ENCODE measurements around the gene CORO1C.

Gene CORO1C

DNA sequence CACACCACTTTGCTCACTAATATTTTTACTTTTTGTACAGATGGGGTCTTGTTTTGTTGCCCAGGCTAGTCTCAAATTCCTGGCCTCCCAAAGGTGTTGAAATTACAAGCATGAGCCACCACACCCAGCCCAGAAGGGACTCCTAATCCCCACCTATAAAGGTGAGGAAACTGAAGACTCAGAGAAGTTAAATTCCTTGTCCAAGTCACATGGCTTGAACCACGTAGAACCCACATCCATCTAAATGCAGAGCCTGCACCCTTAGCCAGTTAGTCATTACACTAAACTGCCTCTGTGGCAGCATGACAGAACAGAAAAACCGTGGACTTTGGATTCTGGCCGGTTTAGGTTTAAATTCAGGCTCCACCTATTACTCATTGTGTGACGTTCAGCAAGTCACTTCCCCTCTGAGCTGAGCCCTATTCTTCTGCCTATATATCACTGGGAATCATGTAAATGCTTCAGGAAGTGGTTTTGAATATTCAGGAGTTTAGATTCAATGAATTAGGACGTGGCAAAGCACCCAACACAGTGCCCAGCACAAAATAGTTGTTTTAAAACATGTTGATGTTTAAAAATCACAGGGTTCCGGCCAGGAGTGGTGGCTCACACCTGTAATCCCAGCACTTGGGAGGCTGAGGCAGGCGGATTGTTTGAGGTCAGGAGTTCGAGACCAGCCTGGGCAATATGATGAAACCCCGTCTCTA is 3.0 kb upstream of the CORO1C start:
- TF ChIP-seq GATA2 (IDR thresholded peaks at IDR 0.05; ENCODE audit: low read depth, low read length) (no peak), GATA3 (IDR thresholded peaks at IDR 0.05; ENCODE audit: low read depth, low read length) (no peak)

DNA sequence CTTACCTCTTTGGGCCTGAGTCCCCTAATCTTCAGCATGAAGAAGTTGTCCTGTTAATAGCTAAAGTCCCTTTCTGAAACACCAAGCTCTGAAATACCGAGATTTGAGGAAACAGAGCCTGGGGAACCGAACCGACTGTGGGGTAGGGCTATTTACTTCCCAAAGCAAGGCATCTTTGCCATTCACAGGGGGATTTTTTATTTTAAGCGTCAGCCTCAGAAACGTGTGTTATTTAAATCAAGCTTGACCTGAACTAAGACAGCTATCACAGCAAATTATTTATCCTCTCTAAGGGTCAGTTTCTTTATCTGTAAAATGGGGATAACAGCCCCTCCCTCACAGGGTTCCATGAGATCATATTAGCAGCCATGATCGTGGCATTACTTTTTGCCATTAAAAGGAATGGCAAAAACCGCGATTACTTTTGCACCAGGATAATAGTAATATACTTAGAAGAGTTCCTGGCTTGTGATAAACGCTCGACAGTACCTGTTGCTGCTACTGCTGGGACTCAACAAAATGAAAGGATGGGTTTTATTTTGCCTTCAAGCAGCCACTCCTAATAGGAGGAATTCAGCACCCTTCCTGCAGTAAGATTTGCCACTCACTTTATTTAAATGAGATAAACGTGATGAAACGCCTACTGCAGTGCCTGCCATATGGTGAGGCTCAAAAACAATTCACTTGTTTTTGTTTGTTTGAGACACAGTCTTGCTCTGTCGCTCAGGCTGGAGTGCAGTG is 1.3 kb upstream of the CORO1C start:
- no peak for TF ChIP-seq GATA2 (IDR thresholded peaks at IDR 0.05; ENCODE audit: low read depth, low read length)
- no peak for TF ChIP-seq GATA3 (IDR thresholded peaks at IDR 0.05; ENCODE audit: low read depth, low read length)

DNA sequence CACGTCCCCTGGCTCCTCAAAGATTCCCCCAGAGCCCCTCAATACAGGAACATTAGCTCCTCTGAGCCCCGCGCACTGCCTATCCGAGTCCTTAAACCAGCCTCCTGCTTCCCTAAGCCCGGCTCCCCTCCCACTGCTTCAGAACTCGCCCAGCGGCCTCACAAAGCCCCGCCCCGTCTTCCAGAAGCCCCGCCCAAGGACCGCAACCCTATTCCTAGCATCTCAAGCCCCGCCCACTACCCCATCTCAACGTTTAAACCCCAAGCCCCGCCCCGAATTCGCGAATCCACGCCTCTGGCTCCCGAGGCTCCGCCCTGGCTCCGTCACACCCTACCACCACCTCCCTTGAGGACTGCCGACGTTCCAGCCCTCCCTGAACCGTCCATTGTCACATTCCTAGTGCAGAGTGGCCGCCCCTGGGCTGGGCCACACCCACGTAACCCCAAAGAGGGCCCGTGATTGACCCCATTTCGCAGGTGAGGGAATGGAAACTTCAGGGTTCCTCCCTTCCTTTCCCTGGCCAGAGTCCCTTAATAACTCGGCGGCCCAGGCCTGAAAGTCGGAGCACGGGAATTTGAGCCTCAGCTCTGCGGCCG is 646 bp upstream of the CORO1C start:
- TF ChIP-seq GATA2 (IDR thresholded peaks at IDR 0.05; ENCODE audit: low read depth, low read length) (no peak), GATA3 (IDR thresholded peaks at IDR 0.05; ENCODE audit: low read depth, low read length) (no peak)

DNA sequence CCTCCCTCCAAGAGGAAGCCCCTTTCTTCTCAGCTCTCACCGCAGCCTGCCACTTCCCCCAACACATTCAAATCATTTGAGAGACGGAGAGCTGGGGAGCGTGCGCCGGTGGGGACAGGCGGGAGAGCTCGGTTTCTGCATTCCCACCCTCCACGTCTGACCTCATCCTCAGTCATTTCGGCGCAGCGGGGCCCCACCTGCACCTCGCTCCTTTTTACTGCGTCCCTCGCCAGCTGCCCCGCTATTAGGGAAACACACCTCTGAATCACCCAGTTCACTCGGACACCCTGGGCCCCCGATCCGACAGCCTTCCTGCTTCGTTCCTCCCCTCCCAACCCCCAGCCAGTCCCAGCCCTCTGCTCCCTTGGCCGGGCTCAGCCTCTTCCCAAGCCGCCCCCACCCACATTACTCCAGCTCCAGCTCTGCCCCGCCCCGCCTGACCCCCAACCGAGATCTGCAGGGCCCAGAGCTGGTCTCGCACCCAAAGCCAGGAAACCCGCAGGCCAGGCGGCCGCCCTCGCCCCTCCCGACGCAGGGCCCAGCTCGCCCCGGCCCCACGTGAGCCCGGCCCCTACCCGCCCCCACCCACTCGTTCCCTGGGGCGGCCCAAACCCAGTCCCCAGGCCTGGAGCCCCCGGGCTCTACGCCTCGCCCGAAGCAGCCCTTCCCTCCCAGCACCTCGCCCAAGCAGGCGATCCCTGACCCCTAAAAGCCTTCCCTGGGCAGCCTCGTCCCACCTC is 783 bp downstream of the CORO1C start:
- no peak for TF ChIP-seq GATA2 (IDR thresholded peaks at IDR 0.05; ENCODE audit: low read depth, low read length)
- no peak for TF ChIP-seq GATA3 (IDR thresholded peaks at IDR 0.05; ENCODE audit: low read depth, low read length)

DNA sequence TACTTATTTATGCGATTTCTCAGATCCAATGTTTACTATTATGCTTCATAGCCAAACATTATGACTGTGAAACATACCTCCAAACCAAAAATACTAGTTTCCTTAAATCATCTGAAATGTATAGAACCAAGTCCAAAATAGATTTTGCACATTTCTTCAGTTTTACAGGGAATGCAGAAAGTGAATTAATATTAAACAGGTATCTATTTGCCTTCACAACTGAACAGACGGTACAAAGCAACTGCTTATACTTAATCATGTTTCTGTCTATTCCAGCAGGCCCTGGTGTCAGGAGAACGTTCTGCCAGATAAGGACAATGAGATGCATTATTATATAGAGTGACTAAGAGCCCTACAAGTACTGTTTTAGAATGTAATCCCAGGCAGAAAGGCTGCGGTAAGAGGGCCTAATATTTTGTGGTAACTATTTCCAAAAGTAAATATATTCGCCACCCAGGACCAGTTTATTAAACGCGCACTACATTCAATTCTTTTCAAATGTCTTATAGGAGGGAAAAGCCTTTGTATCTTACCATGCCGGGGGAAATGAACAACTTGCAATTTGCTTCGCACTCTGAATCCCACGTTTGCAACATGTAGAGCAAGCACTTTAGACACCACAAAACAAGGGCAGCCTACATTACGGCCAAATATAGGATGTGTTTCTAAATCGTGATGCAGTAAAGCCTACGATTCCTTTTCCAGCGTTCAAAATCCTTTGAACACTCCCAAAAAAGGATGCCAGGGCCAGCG is 1.5 kb downstream of the CORO1C start:
- no peak for TF ChIP-seq GATA2 (IDR thresholded peaks at IDR 0.05; ENCODE audit: low read depth, low read length)
- TF ChIP-seq GATA3 (IDR thresholded peaks at IDR 0.05; ENCODE audit: low read depth, low read length) = no peak

DNA sequence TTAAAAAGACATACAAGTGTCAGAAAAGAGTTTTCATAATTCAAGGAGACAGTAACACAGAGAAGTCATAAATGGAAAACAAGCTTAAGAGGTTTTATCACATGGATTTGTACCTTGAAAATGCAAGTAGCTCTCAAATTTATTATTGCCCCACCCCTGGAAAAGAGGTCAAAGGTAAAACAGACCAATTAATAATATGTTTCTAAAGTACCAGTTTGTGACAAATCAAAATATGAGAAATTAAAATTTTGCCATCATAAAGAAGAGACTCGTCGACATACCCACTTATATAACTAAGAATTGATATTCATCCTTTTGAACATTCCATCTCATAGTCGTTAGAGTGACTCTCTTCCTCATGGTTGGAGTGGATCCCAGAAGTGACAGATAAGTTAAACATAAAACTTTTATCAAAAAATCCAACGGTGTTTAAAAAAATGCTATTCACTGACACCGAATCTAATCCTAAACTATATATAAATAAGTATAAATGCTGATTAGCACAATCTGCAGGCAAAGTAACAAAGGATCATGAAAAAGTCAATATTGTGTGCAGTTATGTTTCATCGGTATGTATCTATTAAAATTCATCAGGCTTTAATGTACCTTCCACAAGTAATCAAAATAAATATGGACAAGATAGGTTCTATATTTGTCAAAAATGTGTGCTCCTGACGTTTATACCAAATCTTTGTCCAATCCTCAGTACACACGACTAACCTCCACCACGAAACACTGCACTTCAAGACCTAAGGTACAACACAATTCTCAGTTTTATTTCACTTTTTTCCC is 2.3 kb downstream of the CORO1C start:
- TF ChIP-seq GATA2 (IDR thresholded peaks at IDR 0.05; ENCODE audit: low read depth, low read length) (no peak), GATA3 (IDR thresholded peaks at IDR 0.05; ENCODE audit: low read depth, low read length) (no peak)

DNA sequence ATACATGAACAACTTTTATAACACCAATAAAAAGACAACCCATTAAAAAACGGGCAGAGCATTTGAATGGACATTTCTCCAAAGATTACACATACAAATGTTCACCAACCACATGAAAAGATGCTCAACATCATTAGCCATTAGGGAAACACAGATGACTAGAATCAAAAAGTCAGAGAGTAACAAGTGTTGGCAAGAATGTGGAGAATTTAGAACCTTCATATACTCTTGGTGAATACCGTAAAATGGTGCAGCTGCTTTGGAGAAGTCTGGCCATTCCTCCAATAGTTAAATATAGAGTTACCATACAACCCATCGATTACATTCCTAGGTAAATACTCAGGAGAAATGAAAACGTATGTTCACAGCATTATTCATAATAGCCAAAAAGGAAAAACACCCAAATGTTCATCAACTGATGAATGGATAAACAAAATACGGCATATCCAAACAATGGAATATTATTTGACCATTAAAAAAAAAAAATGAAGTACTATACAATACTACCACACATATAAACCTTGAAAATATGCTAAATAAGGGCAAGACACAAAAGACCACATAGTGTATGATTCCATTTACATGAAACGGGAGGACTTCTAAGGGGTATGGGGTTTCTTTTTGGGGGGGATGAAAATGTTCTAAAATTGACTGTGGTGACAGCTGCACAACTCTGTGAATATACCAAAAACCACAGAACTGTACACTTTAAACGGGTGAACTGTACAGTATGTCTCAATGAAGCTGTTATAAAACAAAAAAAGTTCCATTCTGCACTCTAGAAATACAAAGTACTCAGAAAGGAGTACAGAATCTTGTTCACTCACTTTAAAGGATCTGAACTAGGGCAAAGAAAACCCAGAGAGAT is 3.2 kb downstream of the CORO1C start:
- TF ChIP-seq GATA3 (IDR thresholded peaks at IDR 0.05; ENCODE audit: low read depth, low read length) (no peak), GATA2 (IDR thresholded peaks at IDR 0.05; ENCODE audit: low read depth, low read length) (no peak)

DNA sequence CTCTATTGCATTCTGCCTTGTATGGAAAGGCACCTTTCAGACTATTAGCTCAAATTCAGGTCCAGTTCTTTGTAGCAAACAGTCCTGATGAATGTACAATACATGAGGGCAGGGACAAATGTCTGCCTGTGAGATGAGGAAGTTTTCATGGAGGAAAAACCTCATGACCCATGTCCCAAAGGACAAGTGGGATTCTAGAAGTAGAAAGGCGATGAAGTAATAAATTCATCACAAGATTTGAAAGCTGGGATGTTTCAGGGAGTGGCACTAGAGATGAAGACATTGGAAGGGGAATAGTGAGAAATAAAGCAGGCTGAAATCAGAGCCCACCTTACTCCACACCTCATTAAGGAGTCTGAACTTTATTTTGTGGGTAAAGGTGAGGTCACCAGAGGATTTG is 4.2 kb downstream of the CORO1C start:
- TF ChIP-seq GATA3 (IDR thresholded peaks at IDR 0.05; ENCODE audit: low read depth, low read length) (no peak), GATA2 (IDR thresholded peaks at IDR 0.05; ENCODE audit: low read depth, low read length) (no peak)

DNA sequence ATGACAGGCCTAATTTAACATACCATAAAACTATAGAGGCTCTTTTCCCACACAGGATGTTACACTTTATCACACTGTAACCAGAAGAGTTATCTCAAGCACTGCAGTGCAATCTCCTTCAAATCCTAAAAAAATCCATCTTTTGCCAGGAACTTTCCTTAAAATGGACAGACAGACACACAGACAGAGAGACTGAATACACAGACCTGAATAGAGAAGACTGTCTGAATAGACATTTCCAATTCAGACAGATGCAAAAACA is 6.5 kb downstream of the CORO1C start:
- TF ChIP-seq GATA2 (IDR thresholded peaks at IDR 0.05; ENCODE audit: low read depth, low read length) = no peak
- no peak for TF ChIP-seq GATA3 (IDR thresholded peaks at IDR 0.05; ENCODE audit: low read depth, low read length)

DNA sequence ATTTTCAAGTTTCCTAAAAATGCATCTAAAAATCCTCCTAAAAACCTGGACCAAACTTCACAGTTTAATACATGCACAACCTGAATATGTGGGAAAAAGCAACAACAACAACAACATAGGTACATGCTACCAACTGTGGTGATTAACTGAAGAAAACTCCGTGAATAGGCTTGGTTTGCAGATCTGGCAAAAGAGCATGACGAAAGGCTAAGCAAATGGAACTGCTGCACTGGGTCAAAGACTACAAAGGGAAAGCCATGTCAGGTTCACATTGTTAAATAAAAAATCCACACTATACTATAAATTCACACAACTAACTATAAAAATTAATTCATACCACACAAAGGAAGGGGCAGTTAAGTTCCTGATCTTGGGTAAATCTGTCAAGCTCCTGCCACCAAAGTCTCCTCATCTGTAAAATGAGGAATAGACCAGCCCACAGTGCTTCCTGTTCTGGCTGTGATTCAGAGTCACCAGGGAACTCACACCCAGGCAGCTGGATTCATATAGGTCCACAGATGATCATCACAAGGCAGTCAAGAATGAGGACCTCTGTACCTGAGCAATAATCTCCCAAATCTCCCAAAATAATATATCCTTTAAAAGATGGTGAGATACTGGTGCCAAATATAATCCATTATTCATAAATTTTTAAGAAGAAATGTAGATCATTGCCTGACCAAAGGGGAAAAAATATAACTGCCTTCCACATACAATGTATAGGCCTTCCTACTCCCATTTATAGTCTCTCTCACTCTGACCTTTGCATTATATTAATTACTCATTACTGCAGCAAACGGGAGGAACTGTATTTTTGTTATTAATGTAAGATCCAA is 7.0 kb downstream of the CORO1C start:
- TF ChIP-seq GATA3 (IDR thresholded peaks at IDR 0.05; ENCODE audit: low read depth, low read length) (no peak), GATA2 (IDR thresholded peaks at IDR 0.05; ENCODE audit: low read depth, low read length) (no peak)

DNA sequence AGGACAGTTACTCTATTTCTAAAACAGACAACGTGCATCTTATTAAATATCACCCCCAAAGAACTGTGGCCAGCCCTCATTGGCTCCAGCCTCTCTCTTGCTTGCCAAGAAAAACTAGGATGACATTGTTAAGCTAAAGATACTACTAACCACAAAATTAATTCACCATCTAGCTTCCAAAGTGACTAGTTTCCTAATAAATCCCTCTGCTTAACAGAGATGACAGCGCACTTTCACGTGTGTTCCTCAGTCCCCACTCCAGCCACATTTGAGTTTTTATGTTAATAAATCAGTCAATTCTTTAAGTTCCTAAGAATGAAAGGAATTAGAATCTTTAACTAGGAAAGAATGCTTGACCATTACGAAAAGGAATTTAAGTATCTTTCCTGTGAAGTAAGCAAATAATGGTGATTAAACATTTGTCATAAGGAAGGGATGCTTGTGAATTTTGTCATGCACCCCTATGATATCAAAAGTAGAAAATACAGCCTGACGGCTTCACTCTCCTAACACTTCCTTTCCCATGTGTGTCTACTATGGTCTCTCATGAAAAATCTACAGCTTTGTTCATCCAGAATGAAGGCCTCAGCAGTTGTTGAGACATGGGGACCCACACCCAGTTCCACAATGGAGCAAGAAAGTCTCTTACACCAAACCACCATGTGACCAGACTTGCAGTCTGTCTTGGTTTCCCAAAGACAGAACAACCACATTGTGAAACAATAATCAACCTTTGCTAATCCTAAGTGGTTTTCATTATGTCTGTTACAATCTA is 8.1 kb downstream of the CORO1C start:
- TF ChIP-seq GATA3 (IDR thresholded peaks at IDR 0.05; ENCODE audit: low read depth, low read length) (no peak), GATA2 (IDR thresholded peaks at IDR 0.05; ENCODE audit: low read depth, low read length) (no peak)

Data from SH-SY5Y (cell line).